ENCODE data around the gene APMAP.

Gene APMAP

DNA sequence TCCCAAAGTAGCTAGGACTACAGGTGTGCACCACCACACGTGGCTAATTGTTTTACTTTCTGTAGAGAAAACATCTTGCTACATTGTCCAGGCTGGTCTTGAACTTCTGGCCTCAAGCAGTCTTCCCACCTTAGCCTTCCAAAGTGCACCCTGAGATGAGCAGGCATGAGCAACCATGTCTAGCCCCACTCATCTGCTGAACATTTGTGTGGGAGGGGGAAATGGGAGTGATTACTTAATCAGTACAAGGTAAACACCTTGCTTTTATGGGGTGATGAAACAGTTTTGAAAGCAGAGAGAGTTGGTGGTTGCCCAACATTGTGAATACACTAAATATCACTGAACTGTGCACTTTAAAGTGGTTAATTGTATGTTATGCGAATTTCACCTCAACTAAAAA lies 5.3 kb downstream of the APMAP start:
- in situ Hi-C loops (cut with HindIII; ENCODE audit: low pct_unique_long_range_greater_than_20kb, low sequenced_read_pairs): no loop called here
- no peak for TF ChIP-seq JUND (IDR thresholded peaks at IDR 0.05; ENCODE audit: low read depth)
- no peak for DNase-seq (ENCODE audit: low read depth in 1 of 2, low spot score in 1 of 2)

DNA sequence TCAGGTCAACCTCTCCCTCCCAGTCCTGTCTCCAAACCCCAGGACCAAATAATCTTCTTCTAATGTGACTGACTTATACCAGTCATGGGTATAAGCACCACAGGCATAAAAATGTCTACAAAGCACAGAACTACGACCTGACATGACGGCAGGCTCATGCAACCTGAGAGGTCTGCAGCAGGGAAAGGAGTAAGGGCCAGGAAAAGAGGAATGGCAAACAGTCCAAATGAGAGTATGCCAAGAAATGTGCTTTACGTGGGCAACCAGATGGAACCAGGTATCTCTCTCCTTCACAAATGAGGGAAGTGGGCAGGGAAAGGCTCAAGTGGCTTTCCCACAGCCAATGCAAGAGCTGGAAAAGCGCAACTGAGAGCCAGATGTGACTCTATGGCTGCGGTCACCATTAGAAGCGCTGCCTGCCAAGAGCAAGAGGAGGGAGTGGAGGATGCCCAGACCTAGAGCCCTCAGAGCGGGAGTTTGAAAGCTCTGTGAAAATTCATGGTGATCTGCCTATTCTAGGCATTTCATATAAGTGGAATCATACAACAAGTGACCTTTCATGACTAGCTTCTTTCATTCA lies 6.0 kb downstream of the APMAP start:
- no peak for DNase-seq (ENCODE audit: low read depth in 1 of 2, low spot score in 1 of 2)
- TF ChIP-seq JUND (IDR thresholded peaks at IDR 0.05; ENCODE audit: low read depth): no peak
- in situ Hi-C loops (cut with HindIII; ENCODE audit: low pct_unique_long_range_greater_than_20kb, low sequenced_read_pairs): no loop called here

DNA sequence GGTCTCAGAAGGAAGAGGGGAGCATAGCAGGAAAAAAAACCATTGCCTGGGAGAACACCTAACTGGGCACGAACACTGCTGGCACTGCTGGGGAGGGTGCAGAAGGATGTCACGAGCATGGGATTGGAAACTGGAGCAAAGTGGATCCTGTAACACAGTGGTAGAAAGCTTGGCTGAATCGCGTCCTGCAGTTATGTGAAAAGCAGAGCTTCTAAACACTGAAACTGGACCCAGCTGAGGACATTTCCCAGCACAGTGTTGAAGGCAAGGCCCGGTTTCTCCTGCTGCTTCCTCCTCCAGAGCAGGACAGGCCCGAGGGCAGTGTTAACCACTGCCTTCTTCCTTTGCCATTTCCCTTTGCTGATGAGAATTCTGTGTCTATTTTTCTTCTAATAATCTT lies 6.7 kb downstream of the APMAP start:
- no peak for TF ChIP-seq JUND (IDR thresholded peaks at IDR 0.05; ENCODE audit: low read depth)
- no peak for DNase-seq (ENCODE audit: low read depth in 1 of 2, low spot score in 1 of 2)
- in situ Hi-C loops (cut with HindIII; ENCODE audit: low pct_unique_long_range_greater_than_20kb, low sequenced_read_pairs): no loop called here

DNA sequence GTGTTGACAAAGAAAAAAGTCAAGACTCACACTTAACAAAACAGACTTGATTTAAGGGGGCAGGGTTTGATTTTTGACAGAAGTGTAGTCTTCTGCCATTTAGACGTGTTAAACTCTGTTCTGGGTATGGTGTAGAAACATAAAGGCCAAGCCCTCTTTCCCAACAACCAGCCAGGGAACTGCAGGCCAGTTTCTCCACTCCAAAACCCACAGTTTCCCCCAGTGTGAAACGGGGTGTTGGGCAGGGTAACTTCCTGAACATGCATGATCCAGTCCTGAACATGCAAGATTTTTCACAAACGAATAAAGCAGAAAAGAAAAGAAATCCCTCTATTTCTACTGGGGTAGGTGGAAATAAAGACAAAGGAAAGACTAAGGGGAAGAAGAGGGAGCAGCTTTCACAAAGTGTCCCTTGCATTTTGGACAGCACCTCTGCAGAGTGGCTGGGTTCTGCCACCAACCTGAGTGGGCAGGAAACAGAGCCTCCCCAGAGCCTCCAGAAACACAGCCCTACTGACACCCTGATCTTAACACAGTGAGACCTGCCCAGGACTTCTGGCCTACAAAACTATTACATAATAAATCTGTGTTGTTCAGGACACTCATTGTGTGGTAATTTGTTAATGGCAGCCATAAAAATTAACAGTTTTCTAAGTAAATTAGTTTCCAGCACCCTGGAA lies 7.5 kb downstream of the APMAP start:
- in situ Hi-C loops (cut with HindIII; ENCODE audit: low pct_unique_long_range_greater_than_20kb, low sequenced_read_pairs): no loop called here
- no peak for TF ChIP-seq JUND (IDR thresholded peaks at IDR 0.05; ENCODE audit: low read depth)
- DNase-seq (ENCODE audit: low read depth in 1 of 2, low spot score in 1 of 2): no peak

- in situ Hi-C loops (cut with HindIII; ENCODE audit: low pct_unique_long_range_greater_than_20kb, low sequenced_read_pairs): no loop called here
Observed at GRCh38 chr20:24983896-24984295, 8.7 kb downstream of the APMAP start.

GRCh38 chr20:24981790-24982189 lies 10.8 kb downstream of the APMAP start:
- in situ Hi-C loops (cut with HindIII; ENCODE audit: low pct_unique_long_range_greater_than_20kb, low sequenced_read_pairs): no loop called here
- no peak for DNase-seq (ENCODE audit: low read depth in 1 of 2, low spot score in 1 of 2)
- no peak for TF ChIP-seq JUND (IDR thresholded peaks at IDR 0.05; ENCODE audit: low read depth)

More at GRCh38 chr20:24983896-24984295, 8.7 kb downstream of the APMAP start:
- DNase-seq (ENCODE audit: low read depth in 1 of 2, low spot score in 1 of 2): no peak
- no peak for TF ChIP-seq JUND (IDR thresholded peaks at IDR 0.05; ENCODE audit: low read depth)

- DNase-seq (ENCODE audit: low read depth in 1 of 2, low spot score in 1 of 2): no peak
- in situ Hi-C loops (cut with HindIII; ENCODE audit: low pct_unique_long_range_greater_than_20kb, low sequenced_read_pairs): no loop called here
- no peak for TF ChIP-seq JUND (IDR thresholded peaks at IDR 0.05; ENCODE audit: low read depth)
Observed at GRCh38 chr20:24981282-24981681, 11.3 kb downstream of the APMAP start.

DNA sequence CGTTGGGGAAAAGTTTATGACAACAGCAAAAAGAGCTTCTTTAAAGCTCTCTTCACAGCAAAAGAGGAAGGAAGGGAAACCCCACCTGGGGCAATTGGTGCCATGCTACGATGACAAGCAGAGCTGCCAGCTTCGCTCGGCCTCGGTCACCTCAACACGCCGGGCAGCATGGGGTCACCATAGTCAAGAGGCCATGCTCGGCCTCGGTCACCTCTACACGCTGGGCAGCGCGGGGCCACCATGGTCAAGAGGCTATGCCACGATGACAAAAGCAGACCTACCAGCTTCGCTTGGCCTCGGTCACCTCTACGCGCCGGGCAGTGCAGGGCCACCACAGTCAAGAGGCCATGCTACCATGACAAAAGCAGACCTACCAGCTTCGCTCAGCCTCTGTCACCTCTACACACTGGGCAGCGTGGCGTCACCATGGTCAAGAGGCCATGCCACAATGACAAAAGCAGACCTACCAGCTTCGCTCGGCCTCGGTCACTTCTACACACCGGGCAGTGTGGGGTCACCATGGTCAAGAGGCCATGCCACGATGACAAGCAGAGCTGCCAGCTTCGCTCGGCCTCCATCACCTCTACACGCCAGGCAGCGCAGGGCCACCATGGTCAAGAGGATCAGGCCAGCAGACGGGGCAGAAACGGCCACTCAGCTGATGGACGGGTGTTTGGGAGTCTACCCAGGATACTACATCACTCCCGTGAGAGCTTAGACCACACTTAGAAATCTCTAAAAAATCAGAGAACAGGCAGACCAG lies 12.1 kb downstream of the APMAP start:
- no peak for DNase-seq (ENCODE audit: low read depth in 1 of 2, low spot score in 1 of 2)
- no peak for TF ChIP-seq JUND (IDR thresholded peaks at IDR 0.05; ENCODE audit: low read depth)
- in situ Hi-C loops (cut with HindIII; ENCODE audit: low pct_unique_long_range_greater_than_20kb, low sequenced_read_pairs): no loop called here

GRCh38 chr20:24979036-24979960 lies 13.3 kb downstream of the APMAP start:
- in situ Hi-C loops (cut with HindIII; ENCODE audit: low pct_unique_long_range_greater_than_20kb, low sequenced_read_pairs): no loop called here
- TF ChIP-seq JUND (IDR thresholded peaks at IDR 0.05; ENCODE audit: low read depth): no peak
- DNase-seq (ENCODE audit: low read depth in 1 of 2, low spot score in 1 of 2): no peak

DNA sequence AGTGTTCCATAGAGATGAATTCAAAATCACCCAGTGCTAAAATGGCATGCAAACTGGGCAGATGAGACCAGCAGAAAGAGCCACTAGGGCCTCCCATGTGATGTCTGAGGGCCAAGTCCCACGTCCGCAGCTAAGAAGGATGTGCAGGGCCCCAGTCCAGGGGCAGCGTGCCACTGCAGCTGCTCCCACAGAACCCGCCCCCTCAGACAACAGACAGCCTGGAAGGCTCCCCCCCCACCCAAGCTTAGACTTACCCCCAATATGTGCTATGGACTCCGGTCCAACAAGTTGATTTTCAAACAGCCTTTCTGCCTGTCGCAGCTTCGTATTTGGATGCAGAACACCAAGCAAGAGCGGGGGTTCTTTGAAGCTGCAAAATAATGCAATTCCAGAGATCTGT lies 14.0 kb downstream of the APMAP start:
- in situ Hi-C loops (cut with HindIII; ENCODE audit: low pct_unique_long_range_greater_than_20kb, low sequenced_read_pairs): no loop called here
- no peak for TF ChIP-seq JUND (IDR thresholded peaks at IDR 0.05; ENCODE audit: low read depth)

GRCh38 chr20:24977797-24978196 lies 14.8 kb downstream of the APMAP start:
- DNase-seq (ENCODE audit: low read depth in 1 of 2, low spot score in 1 of 2): no peak
- TF ChIP-seq JUND (IDR thresholded peaks at IDR 0.05; ENCODE audit: low read depth): no peak
- in situ Hi-C loops (cut with HindIII; ENCODE audit: low pct_unique_long_range_greater_than_20kb, low sequenced_read_pairs): no loop called here

More for the DNA sequence above, 14.0 kb downstream of the APMAP start:
- DNase-seq (ENCODE audit: low read depth in 1 of 2, low spot score in 1 of 2): no peak

DNA sequence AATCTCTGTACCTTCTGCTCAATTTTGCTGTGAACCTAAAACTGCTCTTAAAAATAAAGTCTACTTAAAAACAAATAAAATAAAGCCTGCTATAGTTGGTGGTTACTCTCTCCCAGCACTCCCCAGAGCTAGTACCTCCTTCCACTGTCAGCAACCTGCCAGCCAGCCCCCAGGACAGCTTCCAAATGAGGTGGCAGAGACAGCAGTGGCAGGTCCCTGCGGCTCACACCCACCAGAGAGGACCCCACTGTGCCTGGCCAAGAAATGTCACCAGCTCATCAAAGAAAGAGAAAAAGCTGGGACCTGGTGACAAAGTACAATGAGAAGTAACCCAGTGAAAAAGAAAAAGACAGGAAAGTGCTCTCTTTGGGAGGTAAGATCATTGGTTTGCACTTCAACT lies 15.2 kb downstream of the APMAP start:
- in situ Hi-C loops (cut with HindIII; ENCODE audit: low pct_unique_long_range_greater_than_20kb, low sequenced_read_pairs): no loop called here
- no peak for DNase-seq (ENCODE audit: low read depth in 1 of 2, low spot score in 1 of 2)
- TF ChIP-seq JUND (IDR thresholded peaks at IDR 0.05; ENCODE audit: low read depth): no peak

All from T47D (cell line).